GM13976 (cell line): ENCODE data around the gene UHRF1.

Experiments used
- DNase-seq: peaks from one replicate; pipeline ENCODE4 v3.0.0; 2012; ENCODE audit warnings: low spot score
- in situ Hi-C: fragments of 300-500 bp; cut with MboI; formaldehyde crosslinking; loops from one replicate; pipeline ENCODE4 v1.12.0; 2022; ENCODE audit warnings: low sequenced_read_pairs, mixed read lengths, inconsistent platforms; ENCODE audit not compliant: unreplicated experiment
- TF ChIP-seq, protein P1 (sequence below): IDR thresholded peaks from 2 replicates; pipeline ENCODE4 v1.5.1; 2012; ENCODE audit warnings: borderline replicate concordance, mild to moderate bottlenecking; ENCODE audit not compliant: insufficient read depth; ENCODE audit errors: extremely low read depth, missing control alignments, control extremely low read depth

The UHRF1 gene

GRCh38 chr19:4909156-4909896 lies at the start of gene UHRF1:
TSS of gene UHRF1 (plus strand) at chr19:4909501. CDS start at chr19:4910886, 1,385 bp downstream.
- TF ChIP-seq, protein P1, sequence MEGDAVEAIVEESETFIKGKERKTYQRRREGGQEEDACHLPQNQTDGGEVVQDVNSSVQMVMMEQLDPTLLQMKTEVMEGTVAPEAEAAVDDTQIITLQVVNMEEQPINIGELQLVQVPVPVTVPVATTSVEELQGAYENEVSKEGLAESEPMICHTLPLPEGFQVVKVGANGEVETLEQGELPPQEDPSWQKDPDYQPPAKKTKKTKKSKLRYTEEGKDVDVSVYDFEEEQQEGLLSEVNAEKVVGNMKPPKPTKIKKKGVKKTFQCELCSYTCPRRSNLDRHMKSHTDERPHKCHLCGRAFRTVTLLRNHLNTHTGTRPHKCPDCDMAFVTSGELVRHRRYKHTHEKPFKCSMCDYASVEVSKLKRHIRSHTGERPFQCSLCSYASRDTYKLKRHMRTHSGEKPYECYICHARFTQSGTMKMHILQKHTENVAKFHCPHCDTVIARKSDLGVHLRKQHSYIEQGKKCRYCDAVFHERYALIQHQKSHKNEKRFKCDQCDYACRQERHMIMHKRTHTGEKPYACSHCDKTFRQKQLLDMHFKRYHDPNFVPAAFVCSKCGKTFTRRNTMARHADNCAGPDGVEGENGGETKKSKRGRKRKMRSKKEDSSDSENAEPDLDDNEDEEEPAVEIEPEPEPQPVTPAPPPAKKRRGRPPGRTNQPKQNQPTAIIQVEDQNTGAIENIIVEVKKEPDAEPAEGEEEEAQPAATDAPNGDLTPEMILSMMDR, result no peak
- in situ Hi-C loops, result no loop called here
- peak; percentile 87 for DNase-seq

GRCh38 chr19:4859697-4860096 lies 49.6 kb upstream of the UHRF1 start:
- TF ChIP-seq, protein P1, result no peak
- DNase-seq, result no peak
- in situ Hi-C loops, result no loop called here

- in situ Hi-C loops, result no loop called here
- TF ChIP-seq, protein P1, result no peak
These were observed 48.2 kb upstream of the UHRF1 start for GRCh38 chr19:4861147-4861546.

DNA sequence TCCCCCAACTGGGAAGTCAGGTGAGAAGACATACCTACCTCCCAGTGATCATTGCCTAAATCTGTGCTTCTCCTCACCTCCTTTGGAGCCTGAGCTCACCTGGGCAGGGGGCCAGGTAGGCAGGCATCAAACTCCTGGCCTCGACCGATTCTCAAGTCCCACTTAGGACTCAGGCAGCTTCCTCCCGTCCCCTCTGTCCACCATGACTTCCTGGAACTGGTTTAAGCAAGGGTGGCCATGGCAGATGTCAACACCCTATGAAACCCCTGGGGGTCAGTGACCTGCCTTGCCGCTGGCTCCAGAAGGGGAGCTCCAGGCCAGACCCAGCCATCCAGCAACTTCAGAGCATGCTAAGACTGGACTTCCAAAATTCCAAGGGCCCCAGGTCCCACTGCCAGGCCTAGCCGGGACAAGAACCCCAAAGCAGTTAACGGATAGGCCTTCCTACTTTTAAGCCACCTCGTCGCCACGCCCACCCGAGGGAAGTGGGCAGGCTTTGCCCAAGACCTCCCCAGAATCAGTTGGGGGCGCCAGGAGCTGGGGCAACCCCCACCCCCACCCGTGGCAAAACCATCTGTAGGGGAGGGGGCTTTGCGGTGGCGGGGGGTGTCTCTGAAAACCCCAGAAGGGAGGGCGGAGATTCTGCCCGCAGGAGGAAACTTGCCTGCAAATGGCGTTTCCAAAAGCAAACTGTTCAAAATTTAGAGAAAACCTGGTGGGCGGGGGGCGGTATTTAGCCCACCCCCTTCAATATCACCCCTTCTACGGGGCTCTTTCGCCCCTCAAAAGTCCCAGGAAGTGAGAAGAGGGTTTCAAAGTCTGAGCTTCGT lies 42.5 kb upstream of the UHRF1 start:
- TF ChIP-seq, protein P1, result no peak
- in situ Hi-C loops, result no loop called here
- DNase-seq, result peak; percentile 71

More at GRCh38 chr19:4861147-4861546, 48.2 kb upstream of the UHRF1 start:
- DNase-seq, result no peak

GRCh38 chr19:4867534-4868285 lies 41.6 kb upstream of the UHRF1 start, which contains the start of gene PLIN3:
TSS of gene PLIN3 (minus strand) at chr19:4867667. CDS start at chr19:4861394, 6,273 bp downstream.
- TF ChIP-seq, protein P1, result peak; percentile 1
- in situ Hi-C loops, result no loop called here
- DNase-seq, result peak; percentile 100

GRCh38 chr19:4868286-4868834 lies 40.9 kb upstream of the UHRF1 start:
- in situ Hi-C loops, result no loop called here

More at GRCh38 chr19:4868286-4868834, 40.9 kb upstream of the UHRF1 start:
- TF ChIP-seq, protein P1, result no peak
- no peak for DNase-seq
